GM18520 (cell line): ENCODE results near the gene SF3B4.

Experiments
- ATAC-seq: cut with Tn5 transposase; IDR thresholded peaks from one replicate; pipeline ENCODE4 v1.9.1; 2021; ENCODE audit not compliant: unreplicated experiment

SF3B4 gene

GRCh38 chr1:149933208-149933607 lies 5.6 kb upstream of the SF3B4 start:
- ATAC-seq: no peak

GRCh38 chr1:149932474-149932873 lies 4.9 kb upstream of the SF3B4 start:
- ATAC-seq: no peak

DNA sequence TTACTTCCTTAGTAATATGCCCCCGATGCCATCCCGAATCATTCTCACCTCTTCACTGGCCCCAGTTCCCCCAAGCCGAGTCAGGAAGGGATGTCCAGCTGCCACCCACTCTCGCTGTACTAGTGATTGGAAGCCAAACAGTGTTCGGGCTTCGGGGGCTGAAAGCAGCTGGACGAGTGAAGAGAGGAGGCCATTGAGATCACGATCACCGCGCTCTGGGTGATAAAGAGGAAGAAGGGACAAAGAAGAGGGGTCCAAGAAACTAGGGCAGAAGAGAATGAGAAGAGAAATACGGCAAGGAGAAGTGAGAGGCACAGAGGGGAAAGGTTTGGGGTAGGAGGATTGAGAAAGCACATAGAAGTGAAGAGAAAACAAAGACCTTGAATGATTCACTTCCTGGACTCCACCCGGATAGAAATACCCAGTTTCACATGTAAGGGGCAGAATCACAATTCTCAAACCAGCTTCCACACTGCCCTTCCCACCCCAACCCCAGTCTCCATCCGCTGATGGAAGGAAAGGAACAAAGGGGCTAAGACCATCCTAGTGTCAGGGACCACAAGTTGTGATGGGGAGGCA lies 3.7 kb upstream of the SF3B4 start:
- no peak for ATAC-seq

DNA sequence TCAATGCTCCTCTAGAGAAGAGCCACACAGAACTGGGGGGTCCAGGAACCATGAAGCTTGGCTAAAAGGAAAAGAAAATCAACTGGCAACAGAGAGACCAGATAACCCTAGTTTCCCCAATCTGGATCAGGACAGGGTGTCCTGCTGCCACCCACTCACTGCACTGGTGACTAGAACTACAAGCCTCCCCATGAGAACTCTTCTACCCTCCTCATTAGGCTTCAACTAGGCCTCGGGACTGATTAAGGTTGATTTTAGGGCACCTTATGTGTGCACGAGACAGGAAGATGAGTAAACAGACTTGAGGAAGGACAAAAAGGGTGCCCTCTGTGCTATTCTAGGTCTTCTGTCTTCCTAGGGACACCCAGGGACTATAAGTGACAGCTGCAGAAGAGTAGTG lies 2.3 kb upstream of the SF3B4 start:
- ATAC-seq: no peak

GRCh38 chr1:149928401-149928724 lies 760 bp upstream of the SF3B4 start:
- no peak for ATAC-seq

GRCh38 chr1:149927056-149927562 lies 494 bp downstream of the SF3B4 start:
- ATAC-seq: no peak

- no peak for ATAC-seq
Observed at GRCh38 chr1:149926296-149926695, 1.3 kb downstream of the SF3B4 start.

GRCh38 chr1:149925751-149926150 lies 1.9 kb downstream of the SF3B4 start:
- no peak for ATAC-seq

- no peak for ATAC-seq
Observed at GRCh38 chr1:149925345-149925744, 2.3 kb downstream of the SF3B4 start.

- no peak for ATAC-seq
Observed at GRCh38 chr1:149923626-149924025, 4.0 kb downstream of the SF3B4 start.

GRCh38 chr1:149917571-149918144 lies 9.9 kb downstream of the SF3B4 start, which contains the start of gene SV2A:
SV2A (minus strand) TSS chr1:149917844; CDS start chr1:149913840, 4,004 bp downstream.
- ATAC-seq: no peak

- no peak for ATAC-seq
Observed at GRCh38 chr1:149916898-149917252, 10.7 kb downstream of the SF3B4 start.

- no peak for ATAC-seq
Observed at GRCh38 chr1:149916193-149916897, 11.3 kb downstream of the SF3B4 start.

- ATAC-seq: no peak
Observed at GRCh38 chr1:149915429-149916192, 12.0 kb downstream of the SF3B4 start.

GRCh38 chr1:149914545-149914944 lies 13.1 kb downstream of the SF3B4 start:
- ATAC-seq: no peak

- no peak for ATAC-seq
Observed at GRCh38 chr1:149906570-149907075, 21.0 kb downstream of the SF3B4 start.

DNA sequence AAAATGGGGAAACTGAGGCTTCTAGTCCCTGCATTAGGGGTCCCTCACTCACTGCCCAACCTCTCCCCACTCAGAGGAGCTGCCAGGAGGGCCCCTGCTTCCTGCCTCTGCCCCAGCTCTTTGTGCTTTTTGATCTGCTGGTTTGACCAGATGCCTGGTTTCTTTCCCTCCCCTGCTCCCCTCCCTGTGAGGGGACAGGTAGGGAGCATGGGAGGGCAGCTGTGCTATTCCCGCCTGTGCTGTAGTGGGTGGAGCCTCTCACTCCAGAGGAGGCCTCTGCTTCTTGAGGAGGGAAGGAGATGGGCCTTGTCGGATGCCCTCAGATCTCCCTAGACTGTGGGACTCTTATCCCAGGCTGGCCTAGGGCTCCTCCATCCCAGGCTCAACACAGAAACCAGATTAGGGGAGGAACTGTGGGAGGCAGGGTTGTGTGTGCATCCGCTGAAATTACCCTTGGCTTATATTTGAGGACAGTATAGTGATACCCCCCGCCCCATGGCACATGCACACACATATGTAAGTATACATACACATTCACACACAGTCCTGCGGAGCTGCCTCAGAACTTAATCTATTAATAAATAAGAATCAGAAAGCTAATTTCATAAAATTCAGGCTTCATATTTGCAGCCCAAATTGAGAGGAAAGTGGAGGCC lies 23.6 kb downstream of the SF3B4 start:
- no peak for ATAC-seq

DNA sequence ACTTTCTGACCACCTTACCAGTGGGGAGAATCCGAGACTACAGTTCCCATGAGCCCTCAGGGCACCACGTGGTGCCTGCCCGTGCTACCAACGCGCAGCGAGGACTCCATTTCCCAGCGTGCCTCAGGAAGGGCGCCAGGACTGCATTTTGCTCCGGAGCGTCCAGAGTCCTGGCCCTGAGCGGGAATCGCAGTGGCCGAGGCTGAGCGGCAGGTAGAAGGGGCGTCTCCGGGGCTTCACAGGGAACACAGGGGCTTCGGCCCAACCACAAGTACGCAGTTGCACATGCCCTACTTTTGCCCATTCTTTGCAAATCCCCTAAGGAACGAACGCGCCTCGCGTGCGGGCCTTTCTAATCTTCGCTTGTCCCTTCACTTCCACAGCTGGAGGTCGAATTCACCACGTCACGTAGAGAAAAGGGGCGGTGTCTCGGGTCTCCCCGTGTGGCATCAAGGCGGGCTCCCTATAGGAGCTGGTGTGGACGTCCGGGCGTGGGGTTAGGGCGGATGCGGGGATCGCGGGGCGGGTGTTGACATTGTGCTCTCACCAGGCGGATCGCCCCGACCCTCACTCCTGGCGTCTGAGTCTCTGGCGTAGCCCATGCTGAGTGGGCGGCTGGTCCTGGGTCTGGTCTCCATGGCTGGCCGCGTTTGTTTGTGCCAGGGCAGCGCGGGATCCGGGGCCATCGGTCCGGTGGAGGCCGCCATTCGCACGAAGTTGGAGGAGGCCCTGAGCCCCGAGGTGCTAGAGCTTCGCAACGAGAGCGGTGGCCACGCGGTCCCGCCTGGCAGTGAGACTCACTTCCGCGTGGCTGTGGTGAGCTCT lies 27.9 kb downstream of the SF3B4 start, which contains the start of gene BOLA1:
BOLA1 (plus strand) TSS at position 109 of the 825 bp plus-strand sequence; CDS start at position 601, 492 bp downstream.
- ATAC-seq: peak; percentile 85

GRCh38 chr1:149896575-149896974 lies 31.0 kb downstream of the SF3B4 start:
- no peak for ATAC-seq

DNA sequence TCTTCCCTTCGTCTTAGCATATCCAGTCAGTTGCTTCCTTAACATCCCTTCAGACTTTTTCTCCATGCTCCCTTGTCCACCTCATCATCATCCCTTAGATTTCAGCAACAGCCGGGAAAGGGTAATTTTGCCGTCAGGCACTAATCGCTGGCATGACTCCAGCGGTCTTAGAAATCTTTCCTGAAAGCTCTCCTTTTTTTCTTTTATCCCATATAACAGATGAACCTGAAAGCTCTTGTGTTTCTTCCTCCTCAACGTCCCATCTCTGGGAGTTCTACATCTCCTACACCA lies 38.7 kb downstream of the SF3B4 start:
- ATAC-seq: no peak
